HEK293T (cell line): ENCODE measurements around the gene CFAP68.

Experiments used
- CTCF ChIA-PET: fragments of 350-600 bp; formaldehyde crosslinking; extraction: SDS; loops from one replicate; lab custom pipeline; 2021; ENCODE audit warnings: antibody characterized with exemption, inconsistent platforms; lab: Yijun Ruan, JAX
- POLR2A ChIA-PET: fragments of 350-600 bp; formaldehyde crosslinking; extraction: SDS; loops from one replicate; lab custom pipeline; 2020; ENCODE audit warnings: antibody characterized with exemption, inconsistent platforms; lab: Yijun Ruan, JAX
- DNase-seq: peaks from one replicate; pipeline ENCODE4 v3.0.0; 2012; ENCODE audit warnings: mixed read lengths; ENCODE audit errors: extremely low spot score
- ARNT ChIP-seq: fragments of 450-650 bp; IDR thresholded peaks from 2 replicates; pipeline ENCODE4 v1.6.1; 2017; ENCODE audit warnings: mild to moderate bottlenecking
- BHLHE40 ChIP-seq: fragments of 450-650 bp; IDR thresholded peaks from 2 replicates; pipeline ENCODE4 v1.6.1; 2016; ENCODE audit warnings: mild to moderate bottlenecking, moderate library complexity, borderline replicate concordance
- CTBP1 ChIP-seq: fragments of 450-650 bp; IDR thresholded peaks from 2 replicates; pipeline ENCODE4 v1.6.1; 2016; ENCODE audit warnings: borderline replicate concordance
- ELF4 ChIP-seq: fragments of 450-650 bp; IDR thresholded peaks from 2 replicates; pipeline ENCODE4 v1.6.1; 2017; ENCODE audit warnings: antibody characterized with exemption
- FOXA1 ChIP-seq: fragments of 450-650 bp; IDR thresholded peaks from 2 replicates; pipeline ENCODE4 v1.6.1; 2016; ENCODE audit warnings: mild to moderate bottlenecking
- FOXK2 ChIP-seq: fragments of 450-650 bp; IDR thresholded peaks from 2 replicates; pipeline ENCODE4 v1.6.1; 2016; ENCODE audit warnings: mild to moderate bottlenecking
- FOXM1 ChIP-seq: fragments of 450-650 bp; IDR thresholded peaks from 2 replicates; pipeline ENCODE4 v1.6.1; 2017; ENCODE audit warnings: mild to moderate bottlenecking, borderline replicate concordance
- HDGF ChIP-seq: fragments of 450-650 bp; IDR thresholded peaks from 2 replicates; pipeline ENCODE4 v1.6.1; 2017; ENCODE audit warnings: antibody characterized with exemption, borderline replicate concordance
- L3MBTL2 ChIP-seq: fragments of 450-650 bp; conservative IDR thresholded peaks from 2 replicates; pipeline ENCODE4 v1.6.1; 2016; ENCODE audit warnings: mild to moderate bottlenecking
- LEF1 ChIP-seq: fragments of 450-650 bp; IDR thresholded peaks from 2 replicates; pipeline ENCODE4 v1.6.1; 2017; ENCODE audit warnings: mild to moderate bottlenecking, borderline replicate concordance
- NFRKB ChIP-seq: fragments of 450-650 bp; IDR thresholded peaks from 2 replicates; pipeline ENCODE4 v1.6.1; 2016; ENCODE audit warnings: mild to moderate bottlenecking, moderate library complexity
- PKNOX1 ChIP-seq: fragments of 450-650 bp; IDR thresholded peaks from 2 replicates; pipeline ENCODE4 v1.6.1; 2016
- SP1 ChIP-seq: fragments of 450-650 bp; IDR thresholded peaks from 2 replicates; pipeline ENCODE4 v1.6.1; 2017
- SUZ12 ChIP-seq: fragments of 450-650 bp; IDR thresholded peaks from 2 replicates; pipeline ENCODE4 v1.6.1; 2016; ENCODE audit warnings: mild to moderate bottlenecking
- TARDBP ChIP-seq: fragments of 450-650 bp; IDR thresholded peaks from 2 replicates; pipeline ENCODE4 v1.6.1; 2016
- ZNF384 ChIP-seq: fragments of 450-650 bp; IDR thresholded peaks from 2 replicates; pipeline ENCODE4 v1.6.1; 2016

Gene CFAP68

GRCh38 chr11:111836721-111837120, 42.6 kb upstream of the CFAP68 start:
- CTCF ChIA-PET: no interaction called here
- POLR2A ChIA-PET: no interaction called here
- TF ChIP-seq BHLHE40 (no peak), SUZ12 (no peak), ZNF384 (no peak), L3MBTL2 (no peak), NFRKB (no peak), ELF4 (no peak), LEF1 (no peak), TARDBP (no peak), ARNT (no peak), FOXK2 (no peak), FOXM1 (no peak), HDGF (no peak), CTBP1 (no peak), PKNOX1 (no peak), FOXA1 (no peak), SP1 (no peak)
- no peak for DNase-seq

GRCh38 chr11:111837366-111837891, 41.9 kb upstream of the CFAP68 start:
- POLR2A ChIA-PET: no interaction called here
- TF ChIP-seq CTBP1 (no peak), ELF4 (no peak), HDGF (no peak), SUZ12 (no peak), LEF1 (no peak), L3MBTL2 (no peak), TARDBP (no peak), BHLHE40 (no peak), FOXM1 (no peak), NFRKB (no peak), ARNT (no peak), PKNOX1 (no peak), FOXA1 (no peak), ZNF384 (no peak), SP1 (no peak), FOXK2 (no peak)
- no peak for DNase-seq
- CTCF ChIA-PET: no interaction called here

- DNase-seq: no peak
- ChIA-PET CTCF (no interaction called here), POLR2A (no interaction called here)
- TF ChIP-seq LEF1 (no peak), NFRKB (no peak), PKNOX1 (no peak), FOXA1 (no peak)
Measured at GRCh38 chr11:111838054-111838453, 41.3 kb upstream of the CFAP68 start.

GRCh38 chr11:111840143-111840542, 39.2 kb upstream of the CFAP68 start:
- TF ChIP-seq L3MBTL2 (no peak), LEF1 (no peak), BHLHE40 (no peak), HDGF (no peak), PKNOX1 (no peak), ELF4 (no peak), TARDBP (no peak), NFRKB (no peak), SP1 (no peak), ZNF384 (no peak), SUZ12 (no peak), ARNT (no peak), FOXK2 (no peak), CTBP1 (no peak), FOXM1 (no peak), FOXA1 (no peak)
- no peak for DNase-seq
- CTCF ChIA-PET: no interaction called here
- POLR2A ChIA-PET: no interaction called here

- peak; percentile 71 for DNase-seq
- no peak for TF ChIP-seq FOXM1
- TF ChIP-seq CTBP1: 0 out of 2 replicates have a peak, but pooled peaks have one; percentile 12
- CTCF ChIA-PET: interaction anchor here (0.6 to 1.7 kb wide), 9 partner anchors 9 to 1330 kb away, joined by 3 to 8 read pairs (median 3); partner anchors contain the start of gene ALG9
- POLR2A ChIA-PET: no interaction called here
Measured at GRCh38 chr11:111841370-111842053, 37.8 kb upstream of the CFAP68 start.

GRCh38 chr11:111843661-111844060, 35.7 kb upstream of the CFAP68 start:
- ChIA-PET CTCF (interaction anchor here (0.9 kb wide), 1 partner anchor 8 kb away, joined by 3 read pairs; no protein-coding TSS in a partner anchor), POLR2A (no interaction called here)
- no peak for TF ChIP-seq HDGF
- TF ChIP-seq FOXA1: no peak
- TF ChIP-seq FOXM1: no peak
- no peak for TF ChIP-seq SP1
- no peak for TF ChIP-seq LEF1
- no peak for TF ChIP-seq SUZ12
- no peak for TF ChIP-seq TARDBP
- no peak for DNase-seq
